ENCODE measurements around the gene FZR1. TPM values are rescaled to one million over a fixed set of nuclear protein-coding genes. Genes with fewer than 3 reads are reported as not detected.

FZR1 gene
- total and polyA plus RNA-seq, 9 of the 15 experiments (the other 6 are each of a cell fraction or from before 2014, with no cell fraction given): 0.18 to 48.0 (median 22.2) TPM

DNA sequence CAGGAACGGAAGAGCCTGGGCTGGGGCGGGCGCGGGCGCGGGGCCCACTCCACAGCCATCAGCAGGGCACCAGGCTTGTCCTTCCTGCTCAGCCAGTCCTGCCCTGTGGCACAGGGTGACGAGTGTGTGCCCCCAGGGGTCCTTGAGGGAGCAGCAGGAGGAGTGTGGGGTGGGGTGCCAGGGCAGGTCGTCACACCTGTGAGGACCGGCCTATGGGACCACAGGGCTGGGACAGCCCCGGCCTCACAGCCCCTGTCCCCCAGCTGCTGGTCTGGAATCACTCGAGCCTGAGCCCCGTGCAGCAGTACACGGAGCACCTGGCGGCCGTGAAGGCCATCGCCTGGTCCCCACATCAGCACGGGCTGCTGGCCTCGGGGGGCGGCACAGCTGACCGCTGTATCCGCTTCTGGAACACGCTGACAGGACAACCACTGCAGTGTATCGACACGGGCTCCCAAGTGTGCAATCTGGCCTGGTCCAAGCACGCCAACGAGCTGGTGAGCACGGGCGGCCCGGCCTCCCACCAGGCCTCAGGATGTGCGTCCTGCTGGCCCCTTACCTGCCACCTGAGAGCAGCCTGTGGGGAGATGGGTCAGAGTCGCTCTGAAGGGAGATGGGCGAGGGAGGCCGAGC, 26.2 kb downstream of the FZR1 start:
- peaks cover 0 to 31% of the 10 kb centered on the region in 2 experiments; a peak in 2 of 5 replicates for H3K4me1 ChIP-seq (replicated peaks in 1 of 2; ENCODE audit: control insufficient read depth in 2 of 2, insufficient read depth in 2 of 2, low read length in 2 of 2)
- no peak overlapping the region for H3K27ac ChIP-seq (ENCODE audit: extremely low read depth, low read depth, low read length)
- no peaks in the 10 kb centered on the region for H3K79me2 ChIP-seq (ENCODE audit: control insufficient read depth, insufficient read depth, low read length)
- no peak for TF ChIP-seq FOXA3 (CRISPR knock-in tag; conservative IDR thresholded peaks at IDR 0.05 in 1 of 2, IDR thresholded peaks at IDR 0.05 in 1 of 2)
- no peak for TF ChIP-seq SMAD2 (IDR thresholded peaks at IDR 0.05; ENCODE audit: low read depth, low read length)
- TF ChIP-seq U2AF2 (optimal IDR thresholded peaks at IDR 0.05; ENCODE audit: low read depth, low read length): no peak
- TF ChIP-seq, protein P1, sequence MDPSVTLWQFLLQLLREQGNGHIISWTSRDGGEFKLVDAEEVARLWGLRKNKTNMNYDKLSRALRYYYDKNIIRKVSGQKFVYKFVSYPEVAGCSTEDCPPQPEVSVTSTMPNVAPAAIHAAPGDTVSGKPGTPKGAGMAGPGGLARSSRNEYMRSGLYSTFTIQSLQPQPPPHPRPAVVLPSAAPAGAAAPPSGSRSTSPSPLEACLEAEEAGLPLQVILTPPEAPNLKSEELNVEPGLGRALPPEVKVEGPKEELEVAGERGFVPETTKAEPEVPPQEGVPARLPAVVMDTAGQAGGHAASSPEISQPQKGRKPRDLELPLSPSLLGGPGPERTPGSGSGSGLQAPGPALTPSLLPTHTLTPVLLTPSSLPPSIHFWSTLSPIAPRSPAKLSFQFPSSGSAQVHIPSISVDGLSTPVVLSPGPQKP (CRISPR knock-in tag; IDR thresholded peaks at IDR 0.05): no peak
- no peak for TF ChIP-seq BRF1 (IDR thresholded peaks at IDR 0.05; ENCODE audit: borderline replicate concordance, extremely low read depth, insufficient read length)
- TF ChIP-seq, protein P2, sequence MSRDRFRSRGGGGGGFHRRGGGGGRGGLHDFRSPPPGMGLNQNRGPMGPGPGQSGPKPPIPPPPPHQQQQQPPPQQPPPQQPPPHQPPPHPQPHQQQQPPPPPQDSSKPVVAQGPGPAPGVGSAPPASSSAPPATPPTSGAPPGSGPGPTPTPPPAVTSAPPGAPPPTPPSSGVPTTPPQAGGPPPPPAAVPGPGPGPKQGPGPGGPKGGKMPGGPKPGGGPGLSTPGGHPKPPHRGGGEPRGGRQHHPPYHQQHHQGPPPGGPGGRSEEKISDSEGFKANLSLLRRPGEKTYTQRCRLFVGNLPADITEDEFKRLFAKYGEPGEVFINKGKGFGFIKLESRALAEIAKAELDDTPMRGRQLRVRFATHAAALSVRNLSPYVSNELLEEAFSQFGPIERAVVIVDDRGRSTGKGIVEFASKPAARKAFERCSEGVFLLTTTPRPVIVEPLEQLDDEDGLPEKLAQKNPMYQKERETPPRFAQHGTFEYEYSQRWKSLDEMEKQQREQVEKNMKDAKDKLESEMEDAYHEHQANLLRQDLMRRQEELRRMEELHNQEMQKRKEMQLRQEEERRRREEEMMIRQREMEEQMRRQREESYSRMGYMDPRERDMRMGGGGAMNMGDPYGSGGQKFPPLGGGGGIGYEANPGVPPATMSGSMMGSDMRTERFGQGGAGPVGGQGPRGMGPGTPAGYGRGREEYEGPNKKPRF (IDR thresholded peaks at IDR 0.05; ENCODE audit: low read depth, low read length): no peak
- TF ChIP-seq ZFX (CRISPR knock-in tag; IDR thresholded peaks at IDR 0.05): no peak
- TF ChIP-seq, protein P3, sequence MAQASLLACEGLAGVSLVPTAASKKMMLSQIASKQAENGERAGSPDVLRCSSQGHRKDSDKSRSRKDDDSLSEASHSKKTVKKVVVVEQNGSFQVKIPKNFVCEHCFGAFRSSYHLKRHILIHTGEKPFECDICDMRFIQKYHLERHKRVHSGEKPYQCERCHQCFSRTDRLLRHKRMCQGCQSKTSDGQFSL (CRISPR knock-in tag; IDR thresholded peaks at IDR 0.05): no peak
- TF ChIP-seq, protein P3 (tag; IDR thresholded peaks at IDR 0.05): no peak
- no peak for TF ChIP-seq GATA2 (CRISPR knock-in tag; IDR thresholded peaks at IDR 0.05)
- TF ChIP-seq, protein P4, sequence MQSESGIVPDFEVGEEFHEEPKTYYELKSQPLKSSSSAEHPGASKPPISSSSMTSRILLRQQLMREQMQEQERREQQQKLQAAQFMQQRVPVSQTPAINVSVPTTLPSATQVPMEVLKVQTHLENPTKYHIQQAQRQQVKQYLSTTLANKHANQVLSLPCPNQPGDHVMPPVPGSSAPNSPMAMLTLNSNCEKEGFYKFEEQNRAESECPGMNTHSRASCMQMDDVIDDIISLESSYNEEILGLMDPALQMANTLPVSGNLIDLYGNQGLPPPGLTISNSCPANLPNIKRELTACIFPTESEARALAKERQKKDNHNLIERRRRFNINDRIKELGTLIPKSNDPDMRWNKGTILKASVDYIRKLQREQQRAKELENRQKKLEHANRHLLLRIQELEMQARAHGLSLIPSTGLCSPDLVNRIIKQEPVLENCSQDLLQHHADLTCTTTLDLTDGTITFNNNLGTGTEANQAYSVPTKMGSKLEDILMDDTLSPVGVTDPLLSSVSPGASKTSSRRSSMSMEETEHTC (IDR thresholded peaks at IDR 0.05): no peak
- H3K36me3 ChIP-seq (ENCODE audit: control insufficient read depth, insufficient read depth, low read length): peaks cover 62% of the 10 kb centered on the region; the same call in 2 of the 3 replicates
- DNase-seq (ENCODE audit: extremely low read depth in 1 of 4, low spot score in 3 of 4): no peak
- no peaks in the 10 kb centered on the region for H3K9me3 ChIP-seq (replicated peaks; ENCODE audit: control insufficient read depth, insufficient read depth, low read depth, low read length)
- H3K27me3 ChIP-seq (ENCODE audit: control insufficient read depth in 2 of 2, insufficient read depth in 2 of 2, low read length in 2 of 2): no peaks in the 10 kb centered on the region
- CTCF ChIA-PET (ENCODE audit: low intra/inter-chr PET ratio): interaction anchor here (0.5 kb wide), 1 partner anchor 162 kb away, joined by 3 read pairs; no protein-coding TSS in a partner anchor
- H3K4me2 ChIP-seq (ENCODE audit: insufficient read depth, low read length): no peak overlapping the region
- intact Hi-C loops (cut with micrococcal nuclease) (no loop called here), in situ Hi-C loops (cut with MboI) (no loop called here)
- no peak overlapping the region for H3K4me3 ChIP-seq
- no TSS peak for BruUV-seq (replicated peaks)
- H2AFZ ChIP-seq (ENCODE audit: low read depth, low read length): no peak overlapping the region
- peaks cover 2% of the 10 kb centered on the region for H3K9me1 ChIP-seq (ENCODE audit: control insufficient read depth, insufficient read depth, low read length)
- POLR2A ChIA-PET: interaction anchor here (0.5 to 1.4 kb wide), 3 partner anchors 9 to 84 kb away, joined by 3 to 4 read pairs (median 3); no protein-coding TSS in a partner anchor
- no peak overlapping the region; a peak in 1 of 4 replicates for H3K9ac ChIP-seq (ENCODE audit: insufficient read depth in 1 of 2, low read depth in 2 of 2, low read length in 2 of 2)
- no peak for FAIRE-seq
- no peak for ATAC-seq
- peaks cover 7% of the 10 kb centered on the region; the same call in 1 of the 2 replicates for H4K20me1 ChIP-seq (replicated peaks; ENCODE audit: control insufficient read depth, insufficient read depth, low read length)
- WGBS (ENCODE audit: insufficient coverage, low coverage, missing lambda C conversion rate): 93% methylated on average over 20 of the region's 33 CpGs
